Neuron (in vitro differentiated cells): ENCODE measurements around the gene KIRREL3.

ENCODE experiments used
- H2AFZ ChIP-seq: one replicate; pipeline ENCODE4 v1.6.1; 2013; ENCODE audit warnings: low read depth, mild to moderate bottlenecking, inconsistent platforms, low read length, moderate library complexity
- H3K27me3 ChIP-seq: one replicate; pipeline ENCODE4 v1.6.1; 2013; ENCODE audit warnings: low read length; ENCODE audit not compliant: insufficient read depth
- H3K36me3 ChIP-seq: one replicate; pipeline ENCODE4 v1.6.1; 2013; ENCODE audit warnings: low read length; ENCODE audit not compliant: insufficient read depth
- H3K4me1 ChIP-seq: one replicate; pipeline ENCODE4 v1.6.1; 2013; ENCODE audit warnings: low read length; ENCODE audit not compliant: insufficient read depth
- H3K4me3 ChIP-seq: 2 replicates; pipeline ENCODE4 v1.5.1; 2013; ENCODE audit warnings: mild to moderate bottlenecking, low read length, moderate library complexity
- H3K9me3 ChIP-seq: one replicate; pipeline ENCODE4 v1.6.1; 2013; ENCODE audit warnings: low read length

The KIRREL3 gene

GRCh38 chr11:126424471-126425039 is 576.0 kb downstream of the KIRREL3 start:
- H3K4me3 ChIP-seq = no peak overlapping the region
- no peaks in the 10 kb centered on the region for H3K36me3 ChIP-seq
- H3K9me3 ChIP-seq = no peaks in the 10 kb centered on the region
- no peaks in the 10 kb centered on the region for H3K27me3 ChIP-seq
- H2AFZ ChIP-seq = no peak overlapping the region
- H3K4me1 ChIP-seq = no peaks in the 10 kb centered on the region

- Histone ChIP-seq H3K4me1 (no peaks in the 10 kb centered on the region), H3K36me3 (no peaks in the 10 kb centered on the region), H3K4me3 (no peak overlapping the region), H3K9me3 (no peaks in the 10 kb centered on the region), H2AFZ (no peak overlapping the region), H3K27me3 (no peaks in the 10 kb centered on the region)
Observed at GRCh38 chr11:126423743-126424142, 576.8 kb downstream of the KIRREL3 start.

- Histone ChIP-seq H3K36me3 (no peaks in the 10 kb centered on the region), H3K27me3 (no peaks in the 10 kb centered on the region), H3K4me3 (no peak overlapping the region), H3K4me1 (no peaks in the 10 kb centered on the region), H2AFZ (no peak overlapping the region), H3K9me3 (no peaks in the 10 kb centered on the region)
Observed at GRCh38 chr11:126423154-126423553, 577.4 kb downstream of the KIRREL3 start.

- Histone ChIP-seq H3K9me3 (no peaks in the 10 kb centered on the region), H3K4me1 (no peaks in the 10 kb centered on the region), H3K4me3 (no peak overlapping the region), H3K36me3 (no peaks in the 10 kb centered on the region), H3K27me3 (no peaks in the 10 kb centered on the region), H2AFZ (no peak overlapping the region)
Observed at GRCh38 chr11:126422446-126422845, 578.1 kb downstream of the KIRREL3 start.

GRCh38 chr11:126421271-126421671 is 579.3 kb downstream of the KIRREL3 start:
- Histone ChIP-seq H3K9me3 (no peaks in the 10 kb centered on the region), H3K27me3 (no peaks in the 10 kb centered on the region), H2AFZ (no peak overlapping the region), H3K4me1 (no peaks in the 10 kb centered on the region), H3K4me3 (no peak overlapping the region), H3K36me3 (no peaks in the 10 kb centered on the region)

GRCh38 chr11:126420698-126421256 is 579.8 kb downstream of the KIRREL3 start:
- no peak overlapping the region for H3K4me3 ChIP-seq
- no peaks in the 10 kb centered on the region for H3K27me3 ChIP-seq
- H3K9me3 ChIP-seq = no peaks in the 10 kb centered on the region
- H3K4me1 ChIP-seq = no peaks in the 10 kb centered on the region
- no peaks in the 10 kb centered on the region for H3K36me3 ChIP-seq
- H2AFZ ChIP-seq = no peak overlapping the region

- Histone ChIP-seq H3K9me3 (no peaks in the 10 kb centered on the region), H3K4me3 (no peak overlapping the region), H3K27me3 (no peaks in the 10 kb centered on the region), H2AFZ (no peak overlapping the region), H3K4me1 (no peaks in the 10 kb centered on the region), H3K36me3 (no peaks in the 10 kb centered on the region)
Observed at GRCh38 chr11:126419801-126420697, 580.5 kb downstream of the KIRREL3 start.

- Histone ChIP-seq H3K4me3 (no peak overlapping the region), H3K27me3 (no peaks in the 10 kb centered on the region), H2AFZ (no peak overlapping the region), H3K4me1 (no peaks in the 10 kb centered on the region), H3K36me3 (no peaks in the 10 kb centered on the region), H3K9me3 (no peaks in the 10 kb centered on the region)
Observed at GRCh38 chr11:126418887-126419286, 581.7 kb downstream of the KIRREL3 start.

GRCh38 chr11:126417091-126417862 is 583.3 kb downstream of the KIRREL3 start:
- H3K36me3 ChIP-seq = no peaks in the 10 kb centered on the region
- no peak overlapping the region for H3K4me3 ChIP-seq
- no peaks in the 10 kb centered on the region for H3K9me3 ChIP-seq
- no peaks in the 10 kb centered on the region for H3K27me3 ChIP-seq
- no peaks in the 10 kb centered on the region for H3K4me1 ChIP-seq
- H2AFZ ChIP-seq = no peak overlapping the region

- no peak overlapping the region for H2AFZ ChIP-seq
- no peaks in the 10 kb centered on the region for H3K36me3 ChIP-seq
- no peaks in the 10 kb centered on the region for H3K4me1 ChIP-seq
- no peak overlapping the region for H3K4me3 ChIP-seq
- H3K27me3 ChIP-seq = no peaks in the 10 kb centered on the region
- no peaks in the 10 kb centered on the region for H3K9me3 ChIP-seq
Observed at GRCh38 chr11:126416542-126417090, 584.0 kb downstream of the KIRREL3 start.

- Histone ChIP-seq H3K4me3 (no peak overlapping the region), H3K27me3 (no peaks in the 10 kb centered on the region), H3K9me3 (no peaks in the 10 kb centered on the region), H3K4me1 (no peaks in the 10 kb centered on the region), H2AFZ (no peak overlapping the region), H3K36me3 (no peaks in the 10 kb centered on the region)
Observed at GRCh38 chr11:126415669-126416420, 584.7 kb downstream of the KIRREL3 start.

- Histone ChIP-seq H3K27me3 (no peaks in the 10 kb centered on the region), H3K36me3 (no peaks in the 10 kb centered on the region), H3K4me1 (no peaks in the 10 kb centered on the region), H3K4me3 (no peak overlapping the region), H2AFZ (no peak overlapping the region), H3K9me3 (no peaks in the 10 kb centered on the region)
Observed at GRCh38 chr11:126415128-126415527, 585.4 kb downstream of the KIRREL3 start.
